Heart left ventricle (tissue), 13 donors: ENCODE measurements around the gene CERKL.

Experiments used
- CTCF ChIP-seq, 12 donors: fragments of 200-600 bp; sonication (generic) in 4 of 12; IDR thresholded peaks; one replicate each; pipeline versions ENCODE4 v1.5.0 to v1.8.0; 2018 to 2022; ENCODE audit warnings: antibody characterized with exemption in 12 of 12, mild to moderate bottlenecking in 5 of 12
- POLR2A ChIP-seq, 2 donors: fragments of 450-650 bp; IDR thresholded peaks; one replicate each; pipeline ENCODE4 v1.6.1; 2017; ENCODE audit warnings: antibody characterized with exemption in 2 of 2, mild to moderate bottlenecking in 2 of 2, moderate library complexity in 2 of 2
- donor health status: ischemic (EF 13 %, LVEDD 7.1; RV severe dilation, severe dysfunction).
- donor health status: DM: no; HTN: yes; CAD: no.
- donor health status: DM: no; HTN: no; CAD: no.
- donor health status: ischemic (EF 25% LVEDD 6.9; RV normal size, moderate dysfunction).
- donor health status: ischemic (EF 25% LVEDD 5.7; RV mildly dilated, moderate dysfunction).
- donor health status: ischemic (EF 35%, LVEDD 5.7; RV mildly dilated, moderate dysfunction).
- donor health status: nonischemic (EF 11% LVEDD 7.7; RV severe dilation, severe dysfunction).
- donor health status: DM: yes; HTN: yes; CAD: no.
- donor health status: PGD.
- donor health status: ischemic (EF 29% LVEDD 5.4; RV normal size, mild dysfunction).
- donor health status: nonischemic (EF 23%, LVEDD 6.1; RV moderate dilation, normal function).

- TF ChIP-seq CTCF (IDR thresholded peaks at IDR 0.05) = no peak
- no peak for TF ChIP-seq POLR2A (IDR thresholded peaks at IDR 0.05)
Measured at GRCh38 chr2:181578829-181579228, 78.1 kb downstream of the CERKL start.
